Subcutaneous abdominal adipose tissue (tissue), 5 donors: ENCODE measurements around the gene NOXO1.

Experiments
- H3K27ac ChIP-seq: one replicate; pipeline ENCODE4 v1.7.0; 2013; ENCODE audit warnings: low read depth, mild to moderate bottlenecking, inconsistent platforms, low read length, moderate library complexity
- H3K27me3 ChIP-seq, 5 donors: one replicate each; pipeline ENCODE4 v1.7.0; 2013; ENCODE audit warnings: low read length in 5 of 5, inconsistent platforms in 1 of 5; ENCODE audit not compliant: control insufficient read depth in 5 of 5, insufficient read depth in 4 of 5
- H3K36me3 ChIP-seq, 5 donors: one replicate each; pipeline ENCODE4 v1.7.0; 2013; ENCODE audit warnings: low read length in 5 of 5; ENCODE audit not compliant: control insufficient read depth in 5 of 5, insufficient read depth in 5 of 5
- H3K4me1 ChIP-seq, 5 donors: one replicate each; pipeline ENCODE4 v1.7.0; 2013; ENCODE audit warnings: low read length in 5 of 5, mild to moderate bottlenecking in 3 of 5, moderate library complexity in 1 of 5; ENCODE audit not compliant: control insufficient read depth in 5 of 5, insufficient read depth in 5 of 5
- H3K4me3 ChIP-seq, 5 donors: one replicate each; pipeline ENCODE4 v1.7.0; 2013; ENCODE audit warnings: low read length in 5 of 5, low read depth in 1 of 5
- H3K9ac ChIP-seq, 5 donors: one replicate each; pipeline ENCODE4 v1.7.0; 2013; ENCODE audit warnings: low read length in 5 of 5, mild to moderate bottlenecking in 4 of 5, moderate library complexity in 3 of 5
- H3K9me3 ChIP-seq, 5 donors: one replicate each; pipeline ENCODE4 v1.7.0; 2013; ENCODE audit warnings: low read length in 5 of 5; ENCODE audit not compliant: control insufficient read depth in 5 of 5
- donor health status: healthy.
- donor health status: healthy.
- donor health status: healthy.
- donor health status: healthy.
- donor health status: healthy.

NOXO1 gene

GRCh38 chr16:2004795-2005517 lies 23.7 kb upstream of the NOXO1 start:
- Histone ChIP-seq H3K36me3 (peaks cover 0 to 36% (median 35%) of the 10 kb centered on the region in 5 donors), H3K9me3 (no peaks in the 10 kb centered on the region), H3K4me1 (peaks cover 11 to 63% (median 58%) of the 10 kb centered on the region in 5 donors), H3K4me3 (no peak overlapping the region), H3K27me3 (no peaks in the 10 kb centered on the region), H3K27ac (no peak overlapping the region), H3K9ac (peak overlapping the region in 1 of 5 donors; percentile 46)

DNA sequence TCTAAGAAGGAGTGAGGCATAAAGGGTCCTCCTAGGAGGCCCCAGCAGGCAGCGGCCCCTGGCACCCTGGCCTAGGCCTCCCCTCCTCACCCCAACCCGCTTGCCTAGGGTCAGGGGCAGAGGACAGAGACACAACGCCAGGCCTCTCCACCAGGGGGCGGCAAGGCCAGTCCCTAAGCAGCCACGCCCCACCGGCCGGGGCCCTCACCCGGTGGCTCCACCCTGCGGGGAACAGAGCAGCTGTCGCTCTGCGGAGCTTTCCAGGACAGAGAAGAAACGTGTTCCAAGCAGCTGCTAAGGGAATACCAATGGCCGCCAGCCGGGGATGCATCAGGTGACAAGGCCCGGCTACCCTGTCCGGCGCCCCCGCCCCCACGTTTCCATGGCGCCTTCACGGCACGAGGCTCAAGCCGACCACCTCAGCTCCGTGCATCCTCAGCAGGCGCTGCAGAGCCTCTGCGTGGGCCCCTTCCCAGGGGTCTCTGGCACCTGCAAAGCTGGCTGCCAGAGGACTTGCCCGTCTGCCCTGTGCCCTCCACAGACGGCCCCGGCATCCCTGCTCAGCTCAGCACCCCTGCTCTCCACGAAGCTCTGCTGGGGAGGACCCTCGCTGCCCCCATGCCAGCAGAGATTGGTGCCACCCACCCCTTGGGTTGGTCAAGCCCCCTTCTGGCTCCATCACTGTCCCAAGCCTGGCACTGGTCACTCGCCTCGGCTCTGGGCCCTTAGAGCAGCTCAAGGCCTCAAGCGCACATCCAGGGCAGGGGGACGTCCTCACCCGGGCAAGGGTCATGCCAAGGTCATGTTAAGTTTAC lies 22.8 kb upstream of the NOXO1 start:
- H3K27me3 ChIP-seq, result no peaks in the 10 kb centered on the region
- no peaks in the 10 kb centered on the region for H3K9me3 ChIP-seq
- peaks cover 0 to 45% (median 44%) of the 10 kb centered on the region in 5 donors for H3K36me3 ChIP-seq
- no peak overlapping the region for H3K9ac ChIP-seq
- H3K27ac ChIP-seq, result no peak overlapping the region
- peak overlapping the region in 2 of 5 donors; percentile 25 to 43 for H3K4me3 ChIP-seq
- peaks cover 11 to 59% (median 56%) of the 10 kb centered on the region in 5 donors for H3K4me1 ChIP-seq

DNA sequence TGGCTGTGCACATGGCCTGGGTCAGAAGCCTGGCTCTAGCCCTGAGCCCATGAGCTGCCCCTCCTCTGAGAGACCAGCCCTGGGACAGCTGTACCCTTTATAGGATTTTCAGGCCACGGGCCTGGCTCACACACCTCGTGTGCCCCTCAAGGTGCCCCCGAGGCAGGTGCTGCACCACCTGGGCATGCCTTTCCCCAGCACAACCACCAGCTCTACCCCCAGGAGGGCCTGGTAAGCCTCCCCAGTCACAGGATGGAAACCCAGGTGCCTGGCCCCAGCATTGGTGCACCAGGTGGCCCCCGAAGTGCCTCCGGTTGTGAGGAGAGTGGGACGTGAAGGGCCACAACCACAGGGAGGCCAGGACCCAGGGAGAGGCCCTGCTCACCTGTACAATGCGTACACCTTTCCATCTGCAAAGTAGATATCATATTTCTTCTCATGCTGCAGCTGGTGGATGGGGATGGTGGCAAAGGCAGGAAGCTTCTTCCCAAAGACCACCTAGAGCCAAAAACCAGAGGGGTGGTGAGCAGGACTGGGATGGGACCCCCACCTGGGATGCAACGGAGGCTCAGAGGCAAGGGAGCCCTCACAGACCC lies 22.1 kb upstream of the NOXO1 start:
- Histone ChIP-seq H3K36me3 (peaks cover 0 to 51% (median 47%) of the 10 kb centered on the region in 5 donors), H3K27ac (no peak overlapping the region), H3K27me3 (no peaks in the 10 kb centered on the region), H3K4me1 (peaks cover 7 to 53% (median 49%) of the 10 kb centered on the region in 5 donors), H3K4me3 (no peak overlapping the region), H3K9me3 (no peaks in the 10 kb centered on the region), H3K9ac (no peak overlapping the region)

DNA sequence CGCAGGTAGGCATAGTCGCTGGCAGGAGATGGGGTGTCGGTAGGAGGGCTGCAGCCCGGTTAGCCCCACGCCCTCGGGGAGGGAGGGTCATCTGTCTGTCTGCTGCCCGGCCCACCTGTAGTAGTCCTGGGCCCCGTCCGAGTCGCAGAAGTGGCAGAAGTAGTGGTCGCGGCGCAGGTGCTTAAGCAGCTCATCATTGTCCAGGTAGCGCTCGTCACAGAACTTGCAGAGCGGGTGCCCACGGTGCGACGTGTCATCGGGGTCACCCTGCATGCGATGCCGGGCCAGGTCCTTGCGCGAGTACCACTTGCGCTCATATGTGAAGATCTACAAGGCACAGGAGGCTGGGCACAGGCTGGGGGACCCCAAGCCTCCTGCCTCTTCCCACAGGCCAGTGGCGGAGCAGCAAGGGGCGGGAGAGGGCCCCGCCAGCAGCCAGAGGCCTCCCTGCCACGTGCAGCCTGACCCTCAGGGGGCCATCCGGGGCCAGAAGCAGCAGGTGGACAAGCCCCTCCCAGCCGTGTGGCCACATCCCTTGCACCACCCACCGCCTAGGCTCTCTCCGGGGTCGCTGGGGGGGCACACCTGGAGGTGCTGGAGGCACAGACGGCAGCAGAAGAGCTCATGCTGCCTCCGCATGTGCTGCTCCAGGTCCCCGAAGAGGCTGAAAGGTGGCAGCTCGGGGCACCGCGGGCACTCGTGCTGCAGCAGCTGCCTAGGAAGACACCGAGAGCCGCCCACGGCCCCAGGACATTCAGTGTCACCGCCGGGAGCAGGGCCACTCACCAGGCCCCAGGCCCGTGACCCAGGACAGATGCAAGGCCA lies 21.3 kb upstream of the NOXO1 start:
- H3K9me3 ChIP-seq, result no peaks in the 10 kb centered on the region
- no peak overlapping the region for H3K9ac ChIP-seq
- peaks cover 0 to 58% (median 53%) of the 10 kb centered on the region in 5 donors for H3K36me3 ChIP-seq
- H3K4me1 ChIP-seq, result peaks cover 5 to 53% (median 41%) of the 10 kb centered on the region in 5 donors
- H3K27ac ChIP-seq, result no peak overlapping the region
- H3K27me3 ChIP-seq, result no peaks in the 10 kb centered on the region
- H3K4me3 ChIP-seq, result no peak overlapping the region

DNA sequence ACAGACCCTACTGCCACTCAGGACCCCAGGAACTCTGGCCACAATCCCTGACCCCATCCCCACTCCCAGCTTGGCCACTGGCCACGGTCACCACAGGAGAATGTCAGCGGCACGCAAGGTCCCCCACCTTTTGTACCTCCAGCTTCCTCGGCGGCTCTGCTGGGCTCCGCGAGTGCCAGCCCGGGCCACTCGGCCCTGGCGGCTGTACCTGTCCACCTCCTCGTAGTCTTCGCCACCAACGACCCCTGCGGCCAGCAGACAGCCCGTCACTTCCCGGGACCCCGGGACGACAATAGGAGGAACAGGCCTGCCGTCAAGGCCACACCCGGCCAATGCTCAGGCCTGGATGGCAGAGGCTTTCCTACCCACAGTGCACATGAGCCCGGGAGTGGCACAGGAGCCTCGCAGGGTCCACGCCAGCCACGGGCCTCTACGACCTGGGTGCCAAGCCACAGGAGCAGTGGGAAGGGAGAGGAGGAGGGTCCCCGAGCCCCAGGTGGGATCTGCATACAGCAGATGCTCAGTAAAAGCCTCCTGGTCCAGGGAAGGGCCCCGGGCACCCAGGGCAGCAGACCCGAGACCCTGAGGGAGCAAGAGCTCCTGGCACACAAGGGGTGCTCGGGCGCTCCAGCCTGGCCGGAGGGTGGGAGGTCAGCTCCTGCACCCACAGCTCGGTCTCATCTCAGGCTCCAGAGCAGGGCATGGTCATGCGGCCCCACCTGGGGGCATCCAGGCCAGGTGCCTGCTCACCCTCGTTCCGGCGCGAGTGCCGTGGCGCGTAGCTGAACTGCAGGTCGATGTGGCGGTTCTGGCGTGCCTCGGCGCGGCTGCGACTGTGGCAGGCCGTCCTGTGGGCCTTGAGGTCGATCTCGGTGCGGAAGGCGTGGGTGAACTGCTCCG lies 20.4 kb upstream of the NOXO1 start:
- H3K27ac ChIP-seq, result no peak overlapping the region
- no peak overlapping the region for H3K9ac ChIP-seq
- H3K36me3 ChIP-seq, result peaks cover 0 to 67% (median 58%) of the 10 kb centered on the region in 5 donors
- no peaks in the 10 kb centered on the region for H3K9me3 ChIP-seq
- no peaks in the 10 kb centered on the region for H3K27me3 ChIP-seq
- H3K4me3 ChIP-seq, result no peak overlapping the region
- H3K4me1 ChIP-seq, result peaks cover 0 to 52% (median 35%) of the 10 kb centered on the region in 5 donors

DNA sequence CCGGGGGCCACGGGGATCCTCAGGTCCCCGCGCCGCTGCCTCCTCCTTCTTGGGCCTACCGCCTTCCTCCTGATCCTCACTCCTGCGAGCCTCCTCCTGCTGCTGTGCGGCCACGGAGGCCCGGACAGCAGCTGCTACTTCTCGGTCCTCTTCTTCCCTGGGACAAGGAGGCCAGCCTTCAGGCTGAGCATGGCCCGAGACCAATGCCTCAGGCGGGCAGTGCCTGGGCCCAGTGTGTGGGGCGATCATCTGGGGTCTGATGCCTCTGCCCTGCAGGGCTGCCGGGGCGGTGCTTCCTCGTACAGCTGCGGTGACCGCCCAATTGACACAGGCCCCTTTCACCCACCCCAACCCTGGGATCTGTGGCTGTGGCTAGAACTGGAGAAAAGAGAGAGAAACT lies 19.8 kb upstream of the NOXO1 start:
- H3K9ac ChIP-seq, result no peak overlapping the region
- no peaks in the 10 kb centered on the region for H3K27me3 ChIP-seq
- no peak overlapping the region for H3K27ac ChIP-seq
- peaks cover 0 to 48% (median 32%) of the 10 kb centered on the region in 5 donors for H3K4me1 ChIP-seq
- no peak overlapping the region for H3K4me3 ChIP-seq
- H3K9me3 ChIP-seq, result no peaks in the 10 kb centered on the region
- H3K36me3 ChIP-seq, result peaks cover 0 to 67% (median 58%) of the 10 kb centered on the region in 5 donors

DNA sequence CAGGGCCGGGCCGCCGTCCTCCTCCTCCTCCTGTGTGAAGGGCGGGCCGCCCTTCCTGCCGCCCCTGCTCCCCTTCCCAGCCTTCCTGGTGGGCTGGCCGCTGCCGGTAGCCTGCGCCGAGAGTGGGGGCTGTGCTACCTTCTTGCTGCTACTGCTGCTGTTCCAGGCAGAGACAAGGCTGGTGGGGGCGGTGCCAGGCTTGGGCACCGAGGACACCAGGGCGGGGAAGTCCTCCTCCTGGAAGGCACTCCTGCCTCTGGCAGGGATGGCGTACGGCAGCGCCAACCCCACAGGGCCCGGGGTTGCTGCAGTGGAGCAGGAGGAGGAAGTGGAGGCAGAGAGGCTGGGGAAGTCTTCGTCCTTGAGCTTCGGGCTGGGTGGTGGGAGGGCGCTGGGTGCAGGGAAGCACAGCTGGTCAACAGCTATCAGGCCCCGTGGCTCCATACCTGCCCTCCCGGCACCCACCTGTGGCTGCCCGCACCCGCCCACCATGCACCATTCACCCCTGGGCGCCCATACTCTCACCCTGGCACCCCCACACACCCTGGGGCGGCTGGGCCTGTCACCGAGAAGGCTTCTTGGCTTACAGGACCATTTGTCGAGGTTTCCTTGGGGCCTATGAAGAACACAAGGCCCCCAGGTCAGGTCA lies 18.7 kb upstream of the NOXO1 start:
- Histone ChIP-seq H3K36me3 (peaks cover 0 to 67% (median 59%) of the 10 kb centered on the region in 5 donors), H3K9me3 (no peaks in the 10 kb centered on the region), H3K9ac (no peak overlapping the region), H3K27ac (no peak overlapping the region), H3K4me3 (no peak overlapping the region), H3K27me3 (no peaks in the 10 kb centered on the region), H3K4me1 (peaks cover 0 to 37% (median 32%) of the 10 kb centered on the region in 5 donors)

- H3K36me3 ChIP-seq, result peaks cover 0 to 67% (median 59%) of the 10 kb centered on the region in 5 donors
- H3K9me3 ChIP-seq, result no peaks in the 10 kb centered on the region
- peaks cover 0 to 28% (median 24%) of the 10 kb centered on the region in 5 donors for H3K4me1 ChIP-seq
- no peaks in the 10 kb centered on the region for H3K27me3 ChIP-seq
- H3K4me3 ChIP-seq, result no peak overlapping the region
- no peak overlapping the region for H3K27ac ChIP-seq
- no peak overlapping the region for H3K9ac ChIP-seq
These were observed 17.9 kb upstream of the NOXO1 start for GRCh38 chr16:1998852-1999801.
